HG03460 (cell line): Measurements from ENCODE around the gene BRF1.

ENCODE experiments used
- ATAC-seq: cut with Tn5 transposase; IDR thresholded peaks from one replicate; pipeline ENCODE4 v1.9.1; 2021; ENCODE audit not compliant: unreplicated experiment

BRF1 gene

GRCh38 chr14:105200074-105200473, 100.7 kb downstream of the BRF1 start:
- no peak for ATAC-seq

DNA sequence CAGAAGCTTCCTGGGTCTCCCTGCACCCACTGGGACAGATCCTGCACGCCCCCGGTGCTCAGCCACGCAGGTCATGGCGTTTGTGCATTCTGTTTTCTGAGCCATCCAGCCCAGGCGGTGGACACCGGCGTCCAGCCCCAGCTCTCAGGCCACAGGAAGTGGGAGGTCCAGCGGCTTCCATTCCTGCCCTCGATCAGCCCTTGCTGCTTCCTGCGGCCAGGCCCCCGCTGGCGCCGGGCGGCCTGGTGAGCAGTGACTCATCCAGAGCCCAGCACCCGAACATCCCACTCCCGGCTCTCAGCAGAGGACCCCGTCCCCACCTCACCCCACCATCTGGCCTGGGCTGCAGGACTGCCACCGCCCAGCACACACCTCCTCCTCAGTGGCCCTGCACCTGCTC, 101.7 kb downstream of the BRF1 start:
- ATAC-seq, result no peak

- no peak for ATAC-seq
Measured at GRCh38 chr14:105198588-105198987, 102.2 kb downstream of the BRF1 start.

- ATAC-seq, result no peak
Measured at GRCh38 chr14:105197211-105197641, 103.6 kb downstream of the BRF1 start.

DNA sequence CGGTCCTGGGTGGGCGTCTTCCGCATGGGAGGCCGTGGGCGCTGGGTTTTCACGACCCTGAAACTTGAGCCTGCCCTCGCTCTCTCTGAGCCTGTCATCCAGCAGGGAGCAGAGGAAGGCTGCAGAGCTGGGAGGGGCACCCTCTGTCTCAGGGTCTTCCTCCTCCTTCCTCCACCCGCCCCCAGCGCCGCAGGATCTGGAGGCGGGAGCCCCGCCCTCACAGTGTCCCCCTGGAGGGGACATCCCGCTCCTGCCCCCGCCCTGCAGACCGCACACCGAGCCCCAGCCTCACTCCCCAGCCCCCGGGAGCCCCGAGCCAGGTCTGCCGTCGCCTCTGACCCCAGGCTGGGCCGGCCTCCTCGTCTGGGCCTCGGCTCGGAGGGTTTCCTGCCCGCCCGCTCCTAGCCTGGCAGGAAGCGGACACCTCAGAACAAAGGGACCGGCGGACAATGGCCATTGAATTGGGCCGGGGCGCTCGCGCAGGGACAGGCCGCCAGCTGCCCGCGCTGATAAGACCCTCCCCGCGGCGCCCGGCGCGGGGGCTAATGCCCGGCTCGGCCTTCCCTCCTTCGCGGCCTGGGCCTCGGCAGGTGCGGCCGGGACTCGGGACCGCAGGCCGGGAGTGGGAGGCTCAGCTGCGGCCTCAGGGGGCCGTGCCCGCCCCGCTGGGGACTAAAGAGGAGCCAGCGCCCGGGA, 104.4 kb downstream of the BRF1 start:
- ATAC-seq, result no peak

DNA sequence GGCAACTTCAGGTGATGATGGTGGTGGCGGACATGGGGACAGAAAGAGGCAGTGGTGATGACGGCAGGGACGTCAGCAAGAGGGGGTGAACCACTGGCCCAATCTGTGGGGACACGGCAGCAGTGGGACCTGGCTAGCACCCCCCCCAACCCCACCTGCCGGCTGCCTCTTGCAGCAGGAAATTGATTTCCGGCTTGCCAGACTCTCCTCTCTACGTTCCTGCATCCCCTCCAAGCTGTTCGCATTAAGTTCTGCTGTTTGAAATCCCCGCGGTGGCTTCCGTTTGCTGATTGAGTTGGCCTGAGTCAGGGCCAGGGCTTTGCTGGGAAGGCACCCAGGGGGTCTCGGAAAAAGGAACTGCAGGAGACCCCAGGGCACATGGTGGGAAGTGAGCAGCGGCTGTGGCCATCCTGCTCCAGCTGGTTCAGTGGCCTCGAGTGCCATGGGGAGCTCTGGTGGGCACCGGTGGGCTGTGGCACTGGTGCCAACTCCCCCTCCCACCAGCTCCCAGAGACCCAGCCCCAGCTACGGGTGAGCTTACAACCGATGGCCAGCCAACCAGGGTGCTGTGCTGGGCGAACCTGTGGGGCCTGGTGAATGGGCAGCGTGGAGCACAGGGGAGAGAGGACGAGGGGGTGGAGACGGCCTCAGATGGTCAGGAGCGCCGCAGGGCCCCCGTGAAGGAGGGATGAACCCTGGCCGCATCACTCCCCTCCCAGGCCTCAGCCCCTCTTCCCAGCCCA, 105.1 kb downstream of the BRF1 start:
- ATAC-seq, result no peak

- no peak for ATAC-seq
Measured at GRCh38 chr14:105195051-105195450, 105.8 kb downstream of the BRF1 start.

DNA sequence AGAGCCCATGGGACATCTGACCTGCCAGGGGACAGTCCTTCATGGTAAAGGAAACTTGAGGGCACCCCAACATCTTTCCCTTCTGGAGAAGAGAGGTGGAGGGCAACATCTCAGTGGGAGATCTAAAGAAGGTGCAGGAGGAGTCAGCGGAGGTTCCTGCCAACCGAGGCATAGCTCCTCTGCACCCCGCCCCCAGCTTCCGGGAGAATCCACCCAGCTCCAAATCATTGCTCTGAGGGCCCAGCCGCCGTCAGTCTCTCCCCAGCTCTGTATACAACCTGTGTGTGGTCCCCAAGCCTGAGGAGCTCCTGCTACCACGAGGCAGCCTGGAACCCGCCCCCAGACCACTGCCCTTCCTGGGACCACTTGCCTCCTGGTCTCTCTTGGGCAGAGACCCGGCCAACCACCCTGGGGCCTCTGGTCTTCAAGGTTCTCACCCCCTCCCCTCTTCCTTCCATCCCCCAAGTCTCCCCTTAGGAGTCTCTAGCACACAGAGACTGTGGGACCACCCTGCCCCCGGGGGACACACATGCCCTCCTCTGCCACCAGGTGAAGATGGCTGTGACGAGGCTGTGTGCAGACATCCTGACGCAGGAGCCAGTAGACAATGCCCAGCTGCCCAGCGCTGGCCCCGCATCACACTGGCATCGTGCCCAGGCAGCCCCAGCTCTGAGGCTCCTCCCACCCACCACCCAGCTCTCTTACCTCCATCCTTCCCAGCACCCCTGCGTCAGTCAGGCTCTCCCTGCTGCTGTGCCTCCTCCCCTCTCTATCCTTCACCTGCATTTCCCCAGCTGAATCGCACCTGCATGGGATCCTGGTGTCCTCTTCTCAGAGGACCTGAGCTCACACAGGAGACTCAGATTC, 106.7 kb downstream of the BRF1 start:
- ATAC-seq, result no peak

DNA sequence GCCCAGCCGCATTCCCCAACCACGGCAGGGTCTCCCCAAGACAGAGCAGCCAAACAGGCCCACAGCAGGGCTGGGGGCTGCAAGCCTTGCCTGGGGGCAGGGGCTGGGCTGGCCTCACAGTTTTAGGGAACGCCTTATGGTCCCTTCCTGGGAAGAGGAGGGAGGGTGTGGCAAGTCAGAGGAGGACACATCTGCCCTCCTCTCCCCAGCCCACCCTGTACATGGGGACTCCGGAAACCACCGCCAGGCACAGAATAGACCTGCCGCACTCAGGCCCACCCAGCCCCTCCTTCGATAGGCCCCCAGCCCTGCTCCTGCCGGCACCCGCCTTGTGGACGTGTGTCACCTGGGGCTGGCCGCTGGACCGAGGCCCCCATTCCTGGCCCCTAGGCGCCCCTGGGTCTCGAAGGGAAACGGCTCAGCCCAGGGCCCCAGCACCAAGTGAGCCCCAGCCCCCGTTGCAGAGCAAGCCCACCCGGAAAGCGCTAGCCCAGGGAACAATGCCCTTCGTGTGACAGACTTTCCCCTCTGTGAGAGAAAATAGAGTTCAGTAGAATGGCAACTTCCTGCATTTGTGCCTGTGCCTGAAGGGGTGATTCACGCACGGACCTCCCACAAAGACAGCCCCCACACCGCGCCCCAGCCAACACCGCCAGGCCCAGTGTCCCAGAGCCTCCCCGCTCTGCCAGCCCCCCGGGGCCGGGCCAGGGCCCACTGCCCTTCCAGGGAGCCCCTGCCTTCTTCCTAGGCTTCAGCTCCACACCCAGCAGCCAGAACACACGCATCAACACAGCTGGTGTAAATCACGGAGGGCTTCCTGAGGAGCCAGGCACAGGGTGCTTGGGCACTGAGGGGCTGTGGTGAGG, 107.7 kb downstream of the BRF1 start:
- ATAC-seq, result no peak

DNA sequence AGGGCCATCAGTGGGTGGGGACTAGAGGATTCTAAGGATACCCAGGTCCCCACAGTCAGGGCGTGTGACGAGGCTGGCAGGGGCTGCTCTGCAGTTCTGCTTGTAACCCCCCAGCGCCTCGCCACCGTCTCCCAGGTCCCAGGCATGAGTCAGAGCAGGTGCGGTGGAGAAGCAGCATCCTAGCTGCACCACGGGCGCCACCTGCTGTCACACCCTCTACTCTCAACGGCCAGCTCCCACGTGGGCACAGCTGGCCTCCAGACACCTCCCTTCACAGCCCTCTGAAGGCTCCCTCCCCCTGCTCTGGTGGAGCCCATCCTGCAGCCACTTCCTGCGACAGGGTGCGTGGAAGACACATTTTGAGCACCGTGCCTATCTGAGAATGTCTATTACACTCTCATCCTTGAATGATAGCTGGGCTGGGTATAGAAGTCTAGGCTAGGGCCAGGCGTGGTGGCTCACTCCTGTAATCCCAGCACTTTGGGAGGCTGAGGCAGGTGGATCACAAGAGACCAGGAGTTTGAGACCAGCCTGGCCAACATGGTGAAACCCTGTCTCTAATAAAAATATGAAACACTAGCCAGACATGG, 112.8 kb downstream of the BRF1 start:
- ATAC-seq, result no peak

- ATAC-seq, result no peak
Measured at GRCh38 chr14:105187116-105187515, 113.7 kb downstream of the BRF1 start.

DNA sequence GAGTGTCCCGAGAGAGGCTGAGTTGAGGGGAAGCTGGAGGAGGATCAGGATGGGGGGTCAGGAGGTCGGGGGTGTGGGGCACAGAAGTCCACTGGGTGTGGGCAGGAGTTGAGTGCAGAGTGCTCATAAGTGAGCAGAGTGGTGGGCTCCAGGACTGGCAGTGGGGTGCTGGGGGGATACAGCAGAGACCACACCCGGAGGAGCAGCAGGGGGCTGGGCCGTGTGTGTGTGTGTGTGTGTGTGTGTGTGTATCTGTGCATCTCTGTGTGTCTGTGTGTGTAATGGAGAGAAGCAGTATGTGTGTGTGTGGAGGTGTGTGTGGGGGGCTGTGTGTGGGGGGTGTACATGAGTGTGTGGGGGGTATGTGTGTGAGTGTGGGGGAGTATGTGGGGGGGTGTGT, 114.8 kb downstream of the BRF1 start:
- ATAC-seq, result no peak

GRCh38 chr14:105185001-105185400, 115.8 kb downstream of the BRF1 start:
- no peak for ATAC-seq

- no peak for ATAC-seq
Measured at GRCh38 chr14:105184461-105184860, 116.3 kb downstream of the BRF1 start.

DNA sequence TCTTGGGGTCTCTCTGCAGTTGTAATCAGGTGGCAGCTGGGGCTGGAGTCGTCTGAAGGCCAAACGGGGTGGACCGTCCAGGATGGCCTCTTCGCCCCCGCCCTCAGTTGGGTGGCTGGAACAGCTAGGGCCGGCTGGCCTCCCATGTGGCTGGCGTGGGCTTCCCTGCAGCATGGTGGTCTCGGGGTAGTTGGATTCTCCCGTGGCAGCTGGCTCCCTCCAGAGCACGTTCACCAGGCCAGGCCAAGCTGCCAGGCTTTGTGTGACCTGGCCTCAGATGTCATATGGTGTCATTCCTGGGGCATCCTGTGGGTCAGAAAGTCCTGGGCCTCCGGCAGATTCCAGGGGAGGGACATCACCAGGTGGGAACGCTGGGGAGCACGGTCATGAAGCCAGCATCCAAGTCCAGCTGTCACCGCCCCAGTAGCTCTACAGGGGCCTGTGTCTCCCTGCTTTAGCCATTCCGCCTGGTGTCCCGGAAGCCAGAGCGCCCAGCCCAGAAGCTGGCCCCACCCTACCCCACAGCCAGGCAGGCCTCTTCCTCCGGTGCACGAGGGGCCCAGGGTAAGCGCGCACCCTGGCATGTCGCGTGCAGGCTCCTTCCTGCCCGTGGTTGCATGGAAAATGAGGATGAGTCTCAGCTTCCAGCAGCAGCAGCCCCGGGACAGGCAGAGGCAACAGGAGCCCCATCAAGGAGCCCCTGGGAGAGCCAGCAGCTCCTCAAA, 118.3 kb downstream of the BRF1 start:
- ATAC-seq, result no peak

DNA sequence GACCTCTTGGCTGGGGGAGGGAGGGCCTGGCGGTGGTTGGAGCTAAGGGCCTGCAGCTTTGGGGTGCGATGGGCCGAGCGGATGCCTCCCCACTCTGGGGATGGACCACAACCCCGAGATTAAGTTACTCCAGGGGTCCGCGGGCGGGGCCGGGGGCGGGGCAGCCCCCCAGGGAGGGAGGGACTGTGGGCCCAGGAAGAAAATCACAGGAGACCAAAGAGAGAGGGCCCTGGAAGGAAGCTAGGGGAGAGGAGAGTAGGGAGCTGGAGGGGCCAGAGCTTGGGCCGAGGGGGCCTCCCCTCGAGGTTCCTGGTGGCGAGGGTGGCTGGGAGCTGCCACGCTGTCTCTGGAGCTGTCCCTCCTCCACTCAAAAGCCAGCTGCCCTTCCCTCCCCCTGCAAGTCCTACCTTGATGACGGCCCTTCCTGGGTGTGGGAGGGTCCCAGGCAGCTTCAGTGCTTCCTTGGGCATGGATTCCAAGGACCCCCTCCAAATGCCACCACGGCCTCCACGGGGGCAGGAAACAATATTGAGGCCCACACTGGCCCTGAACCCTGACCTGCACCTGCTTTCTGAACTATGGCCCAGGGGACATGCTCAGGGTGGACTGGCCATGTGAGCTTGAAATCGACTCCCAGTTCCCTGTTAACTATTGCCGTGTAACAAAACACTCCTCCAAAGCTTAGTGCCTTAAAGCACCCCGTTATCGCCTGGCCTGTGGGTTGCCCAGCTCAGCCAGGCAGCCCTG, 119.1 kb downstream of the BRF1 start:
- no peak for ATAC-seq

DNA sequence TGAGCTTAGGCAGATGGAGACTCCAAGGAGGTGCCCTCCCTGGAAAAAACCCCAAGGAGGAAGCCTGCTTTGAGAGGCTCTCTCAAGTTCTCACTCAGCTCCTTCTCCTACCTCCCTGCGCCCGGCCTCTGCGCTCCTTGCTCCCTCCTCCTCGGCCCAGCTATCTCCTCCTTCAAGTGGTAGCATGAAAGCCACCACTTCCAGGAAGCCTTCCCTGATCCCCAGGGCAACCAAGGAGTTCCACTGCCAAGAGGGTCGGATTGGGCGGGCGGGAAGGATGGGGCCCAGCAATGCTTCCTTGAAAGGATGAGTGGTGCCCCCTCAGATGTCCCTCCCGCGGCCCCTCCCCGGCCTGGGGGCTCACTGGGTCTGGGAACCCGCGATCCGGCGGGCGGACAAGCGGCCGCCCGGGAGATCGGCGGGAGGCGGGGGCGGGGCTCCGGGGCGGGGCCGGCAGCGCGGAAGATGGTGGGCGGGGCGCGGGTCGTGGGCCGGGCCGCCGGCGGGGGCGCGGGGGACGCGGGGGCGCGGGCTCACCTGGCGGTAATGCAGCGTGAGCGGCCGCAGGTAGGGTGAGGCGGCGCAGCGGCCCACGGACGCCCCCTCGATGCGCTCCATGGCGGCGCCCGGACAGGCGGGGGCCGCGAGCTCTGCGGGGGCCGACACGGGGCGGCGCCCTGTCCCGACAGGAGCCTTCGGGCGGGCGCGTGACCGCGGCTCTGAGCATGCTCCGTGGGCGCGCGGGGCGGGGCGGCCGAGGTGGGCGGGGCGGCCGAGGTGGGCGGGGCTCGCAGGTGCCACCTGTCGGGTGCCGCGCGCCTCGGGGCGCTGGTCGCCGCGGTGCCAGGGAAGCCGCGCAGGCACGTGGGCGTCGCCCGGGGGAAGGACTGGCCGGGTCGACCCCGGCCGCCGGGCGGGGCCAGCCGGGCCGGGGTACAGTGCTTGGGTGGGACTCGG, 119.9 kb downstream of the BRF1 start, which contains the start of gene NUDT14:
Gene NUDT14, minus strand, starts transcription at position 721 of the 957 bp plus-strand sequence. Its CDS starts 103 bp downstream, at position 618.
- peak; percentile 44 for ATAC-seq

DNA sequence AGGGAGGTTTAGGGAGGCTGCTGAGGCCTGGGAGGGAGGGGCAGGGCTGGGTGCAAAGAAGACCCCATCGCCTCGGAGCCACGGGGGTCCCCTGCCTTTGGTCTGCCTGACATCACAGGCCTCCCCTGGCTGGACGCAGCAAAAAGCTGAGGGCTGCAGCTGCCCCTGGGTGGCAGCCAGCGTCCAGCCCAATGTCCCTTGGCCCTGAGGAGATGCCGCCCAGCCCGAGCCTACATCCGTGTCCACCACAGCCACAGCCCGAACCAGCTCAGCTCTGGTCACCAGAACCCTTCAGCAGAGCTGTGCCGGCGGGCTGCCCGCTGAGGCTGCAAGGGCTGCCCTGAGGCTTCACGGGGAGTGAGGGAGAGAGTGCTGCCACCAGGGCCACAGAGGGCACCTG, 121.6 kb downstream of the BRF1 start:
- no peak for ATAC-seq
